HepG2 (cell line): ENCODE results near the gene DNAJB2. TPM values are rescaled to one million over a fixed set of nuclear protein-coding genes. Genes with fewer than 3 reads are reported as not detected.
A peak's percentile ranks its signal among the peaks of the same experiment; 100 is the strongest.

Source experiments
- ATF1 ChIP-seq: IDR thresholded peaks from 2 replicates; pipeline ENCODE4 v1.6.1; 2016; ENCODE audit warnings: mild to moderate bottlenecking, control low read depth
- CBX5 ChIP-seq: sonication (generic); formaldehyde crosslinking; IDR thresholded peaks from 2 replicates; pipeline ENCODE4 v1.4.0; 2020; ENCODE audit warnings: missing genetic modification reagents, borderline replicate concordance
- HMGA1 ChIP-seq: sonication (generic); formaldehyde crosslinking; conservative IDR thresholded peaks from 2 replicates; pipeline ENCODE4 v1.4.0; 2020; ENCODE audit warnings: missing genetic modification reagents
- MXD4 ChIP-seq: IDR thresholded peaks from 2 replicates; pipeline ENCODE4 v1.6.1; 2016; ENCODE audit warnings: mild to moderate bottlenecking, missing biosample characterization, missing genetic modification reagents
- TOPORS ChIP-seq: sonication (generic); formaldehyde crosslinking; IDR thresholded peaks from 2 replicates; pipeline ENCODE4 v1.8.0; 2023; ENCODE audit warnings: mild to moderate bottlenecking, missing genetic modification reagents
- ZNF720 ChIP-seq: sonication (generic); formaldehyde crosslinking; IDR thresholded peaks from 2 replicates; pipeline ENCODE4 v1.4.0; 2020; ENCODE audit warnings: missing genetic modification reagents
- ZNF816 ChIP-seq: sonication (generic); formaldehyde crosslinking; IDR thresholded peaks from 2 replicates; pipeline ENCODE4 v1.8.0; 2022; ENCODE audit warnings: missing genetic modification reagents, mild to moderate bottlenecking, borderline replicate concordance
- polyA plus RNA-seq, 8 experiments: library from polyadenylated mRNA; depleted of rRNA in 3 of 8; stranded (reverse) in 7 of 8; unstranded in 1 of 8; fragments of >200 nt; fragmentation: Illumina TruSeq in 4 of 8; extraction: Trizol in 4 of 8; gene quantifications; 2 replicates each; pipeline versions ENCODE4 v1.2.1 to v1.2.3, GENCODE V29; 2011 to 2016; ENCODE audit warnings: low read depth in 4 of 8, missing spikeins in 1 of 8, mixed read lengths in 1 of 8; ENCODE audit not compliant: insufficient read depth in 1 of 8
- total RNA-seq, 5 experiments: library from RNA; depleted of rRNA; stranded (reverse); fragments of >200 nt; fragmentation: Illumina TruSeq; extraction: Trizol; gene quantifications; 2 replicates each; pipeline ENCODE4 v1.2.3, GENCODE V29; 2016; ENCODE audit warnings: low read depth in 1 of 5
- TF ChIP-seq, protein P1 (sequence below): sonication (generic); formaldehyde crosslinking; IDR thresholded peaks from 2 replicates; pipeline ENCODE4 v1.5.0; 2020; ENCODE audit warnings: mild to moderate bottlenecking, missing genetic modification reagents
- TF ChIP-seq, protein P2 (sequence below): sonication (generic); formaldehyde crosslinking; IDR thresholded peaks from 2 replicates; pipeline ENCODE4 v1.8.1; 2023; ENCODE audit warnings: mild to moderate bottlenecking, inconsistent platforms, moderate library complexity, missing genetic modification reagents, borderline replicate concordance
- TF ChIP-seq, protein P3 (sequence below): sonication (generic); formaldehyde crosslinking; IDR thresholded peaks from 2 replicates; pipeline ENCODE4 v1.4.0; 2020; ENCODE audit warnings: missing genetic modification reagents
- TF ChIP-seq, protein P4 (sequence below): IDR thresholded peaks from 2 replicates; pipeline ENCODE4 v1.6.1; 2018; ENCODE audit warnings: missing genetic modification reagents
- TF ChIP-seq, protein P5 (sequence below): sonication (generic); formaldehyde crosslinking; IDR thresholded peaks from 2 replicates; pipeline ENCODE4 v1.4.0; 2020; ENCODE audit warnings: missing genetic modification reagents
- TF ChIP-seq, protein P6 (sequence below): sonication (generic); formaldehyde crosslinking; IDR thresholded peaks from 2 replicates; pipeline ENCODE4 v1.4.0; 2020; ENCODE audit warnings: missing genetic modification reagents, borderline replicate concordance
- TF ChIP-seq, protein P7 (sequence below): IDR thresholded peaks from 2 replicates; pipeline ENCODE4 v1.6.1; 2012; ENCODE audit warnings: inconsistent platforms

The DNAJB2 gene
- total and polyA plus RNA-seq, 2 of the 13 experiments (the other 11 are each of a cell fraction or from before 2014, with no cell fraction given) = 21.3 to 31.1 TPM

DNA sequence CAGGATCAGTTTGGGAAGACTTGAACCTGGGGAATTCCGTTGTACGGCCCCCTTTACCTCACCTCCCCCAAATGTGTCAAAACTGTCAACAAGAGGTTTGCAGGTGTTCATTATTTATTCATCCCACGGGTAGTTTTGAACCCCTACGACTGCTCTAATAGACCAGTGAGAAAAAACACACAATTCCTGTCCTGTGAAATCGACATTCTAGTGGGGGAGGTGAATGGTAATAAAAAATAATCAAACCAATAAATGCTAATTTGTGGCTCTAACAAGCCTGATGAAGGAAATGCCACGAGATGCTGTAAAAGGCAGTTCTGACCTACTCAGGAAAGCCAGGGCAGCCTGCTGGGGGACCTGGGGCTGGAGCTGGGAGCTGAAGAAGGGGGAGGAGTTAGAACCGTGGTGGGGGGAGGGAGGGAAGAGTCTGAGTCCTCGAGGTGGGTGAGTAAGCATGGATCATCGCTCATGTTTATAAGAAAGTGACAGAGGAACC, 463 bp upstream of the DNAJB2 start (continued):
- TF ChIP-seq, protein P1, sequence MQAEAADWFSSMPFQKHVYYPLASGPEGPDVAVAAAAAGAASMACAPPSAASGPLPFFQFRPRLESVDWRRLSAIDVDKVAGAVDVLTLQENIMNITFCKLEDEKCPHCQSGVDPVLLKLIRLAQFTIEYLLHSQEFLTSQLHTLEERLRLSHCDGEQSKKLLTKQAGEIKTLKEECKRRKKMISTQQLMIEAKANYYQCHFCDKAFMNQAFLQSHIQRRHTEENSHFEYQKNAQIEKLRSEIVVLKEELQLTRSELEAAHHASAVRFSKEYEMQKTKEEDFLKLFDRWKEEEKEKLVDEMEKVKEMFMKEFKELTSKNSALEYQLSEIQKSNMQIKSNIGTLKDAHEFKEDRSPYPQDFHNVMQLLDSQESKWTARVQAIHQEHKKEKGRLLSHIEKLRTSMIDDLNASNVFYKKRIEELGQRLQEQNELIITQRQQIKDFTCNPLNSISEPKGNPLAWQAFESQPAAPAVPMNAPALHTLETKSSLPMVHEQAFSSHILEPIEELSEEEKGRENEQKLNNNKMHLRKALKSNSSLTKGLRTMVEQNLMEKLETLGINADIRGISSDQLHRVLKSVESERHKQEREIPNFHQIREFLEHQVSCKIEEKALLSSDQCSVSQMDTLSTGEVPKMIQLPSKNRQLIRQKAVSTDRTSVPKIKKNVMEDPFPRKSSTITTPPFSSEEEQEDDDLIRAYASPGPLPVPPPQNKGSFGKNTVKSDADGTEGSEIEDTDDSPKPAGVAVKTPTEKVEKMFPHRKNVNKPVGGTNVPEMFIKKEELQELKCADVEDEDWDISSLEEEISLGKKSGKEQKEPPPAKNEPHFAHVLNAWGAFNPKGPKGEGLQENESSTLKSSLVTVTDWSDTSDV (CRISPR knock-in tag) = 0 out of 2 replicates have a peak, but pooled peaks have one; percentile 2
- TF ChIP-seq, protein P2, sequence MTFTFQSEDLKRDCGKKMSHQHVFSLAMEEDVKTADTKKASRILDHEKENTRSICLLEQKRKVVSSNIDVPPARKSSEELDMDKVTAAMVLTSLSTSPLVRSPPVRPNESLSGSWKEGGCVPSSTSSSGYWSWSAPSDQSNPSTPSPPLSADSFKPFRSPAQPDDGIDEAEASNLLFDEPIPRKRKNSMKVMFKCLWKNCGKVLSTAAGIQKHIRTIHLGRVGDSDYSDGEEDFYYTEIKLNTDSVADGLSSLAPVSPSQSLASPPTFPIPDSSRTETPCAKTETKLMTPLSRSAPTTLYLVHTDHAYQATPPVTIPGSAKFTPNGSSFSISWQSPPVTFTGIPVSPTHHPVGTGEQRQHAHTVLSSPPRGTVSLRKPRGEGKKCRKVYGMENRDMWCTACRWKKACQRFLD (CRISPR knock-in tag) = no peak
- TF ChIP-seq TOPORS = 0 out of 2 replicates have a peak, but pooled peaks have one; percentile 13
- no peak for TF ChIP-seq MXD4 (CRISPR knock-in tag)
- TF ChIP-seq, protein P3, sequence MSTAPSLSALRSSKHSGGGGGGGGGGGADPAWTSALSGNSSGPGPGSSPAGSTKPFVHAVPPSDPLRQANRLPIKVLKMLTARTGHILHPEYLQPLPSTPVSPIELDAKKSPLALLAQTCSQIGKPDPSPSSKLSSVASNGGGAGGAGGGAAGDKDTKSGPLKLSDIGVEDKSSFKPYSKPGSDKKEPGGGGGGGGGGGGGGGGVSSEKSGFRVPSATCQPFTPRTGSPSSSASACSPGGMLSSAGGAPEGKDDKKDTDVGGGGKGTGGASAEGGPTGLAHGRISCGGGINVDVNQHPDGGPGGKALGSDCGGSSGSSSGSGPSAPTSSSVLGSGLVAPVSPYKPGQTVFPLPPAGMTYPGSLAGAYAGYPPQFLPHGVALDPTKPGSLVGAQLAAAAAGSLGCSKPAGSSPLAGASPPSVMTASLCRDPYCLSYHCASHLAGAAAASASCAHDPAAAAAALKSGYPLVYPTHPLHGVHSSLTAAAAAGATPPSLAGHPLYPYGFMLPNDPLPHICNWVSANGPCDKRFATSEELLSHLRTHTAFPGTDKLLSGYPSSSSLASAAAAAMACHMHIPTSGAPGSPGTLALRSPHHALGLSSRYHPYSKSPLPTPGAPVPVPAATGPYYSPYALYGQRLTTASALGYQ (CRISPR knock-in tag) = no peak
- TF ChIP-seq, protein P4, sequence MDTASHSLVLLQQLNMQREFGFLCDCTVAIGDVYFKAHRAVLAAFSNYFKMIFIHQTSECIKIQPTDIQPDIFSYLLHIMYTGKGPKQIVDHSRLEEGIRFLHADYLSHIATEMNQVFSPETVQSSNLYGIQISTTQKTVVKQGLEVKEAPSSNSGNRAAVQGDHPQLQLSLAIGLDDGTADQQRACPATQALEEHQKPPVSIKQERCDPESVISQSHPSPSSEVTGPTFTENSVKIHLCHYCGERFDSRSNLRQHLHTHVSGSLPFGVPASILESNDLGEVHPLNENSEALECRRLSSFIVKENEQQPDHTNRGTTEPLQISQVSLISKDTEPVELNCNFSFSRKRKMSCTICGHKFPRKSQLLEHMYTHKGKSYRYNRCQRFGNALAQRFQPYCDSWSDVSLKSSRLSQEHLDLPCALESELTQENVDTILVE (CRISPR knock-in tag) = no peak; the same call in 1 of the 2 replicates
- 0 out of 2 replicates have a peak, but pooled peaks have one; percentile 17 for TF ChIP-seq ZNF816 (CRISPR knock-in tag)
- TF ChIP-seq CBX5 (CRISPR knock-in tag) = no peak
- TF ChIP-seq, protein P5, sequence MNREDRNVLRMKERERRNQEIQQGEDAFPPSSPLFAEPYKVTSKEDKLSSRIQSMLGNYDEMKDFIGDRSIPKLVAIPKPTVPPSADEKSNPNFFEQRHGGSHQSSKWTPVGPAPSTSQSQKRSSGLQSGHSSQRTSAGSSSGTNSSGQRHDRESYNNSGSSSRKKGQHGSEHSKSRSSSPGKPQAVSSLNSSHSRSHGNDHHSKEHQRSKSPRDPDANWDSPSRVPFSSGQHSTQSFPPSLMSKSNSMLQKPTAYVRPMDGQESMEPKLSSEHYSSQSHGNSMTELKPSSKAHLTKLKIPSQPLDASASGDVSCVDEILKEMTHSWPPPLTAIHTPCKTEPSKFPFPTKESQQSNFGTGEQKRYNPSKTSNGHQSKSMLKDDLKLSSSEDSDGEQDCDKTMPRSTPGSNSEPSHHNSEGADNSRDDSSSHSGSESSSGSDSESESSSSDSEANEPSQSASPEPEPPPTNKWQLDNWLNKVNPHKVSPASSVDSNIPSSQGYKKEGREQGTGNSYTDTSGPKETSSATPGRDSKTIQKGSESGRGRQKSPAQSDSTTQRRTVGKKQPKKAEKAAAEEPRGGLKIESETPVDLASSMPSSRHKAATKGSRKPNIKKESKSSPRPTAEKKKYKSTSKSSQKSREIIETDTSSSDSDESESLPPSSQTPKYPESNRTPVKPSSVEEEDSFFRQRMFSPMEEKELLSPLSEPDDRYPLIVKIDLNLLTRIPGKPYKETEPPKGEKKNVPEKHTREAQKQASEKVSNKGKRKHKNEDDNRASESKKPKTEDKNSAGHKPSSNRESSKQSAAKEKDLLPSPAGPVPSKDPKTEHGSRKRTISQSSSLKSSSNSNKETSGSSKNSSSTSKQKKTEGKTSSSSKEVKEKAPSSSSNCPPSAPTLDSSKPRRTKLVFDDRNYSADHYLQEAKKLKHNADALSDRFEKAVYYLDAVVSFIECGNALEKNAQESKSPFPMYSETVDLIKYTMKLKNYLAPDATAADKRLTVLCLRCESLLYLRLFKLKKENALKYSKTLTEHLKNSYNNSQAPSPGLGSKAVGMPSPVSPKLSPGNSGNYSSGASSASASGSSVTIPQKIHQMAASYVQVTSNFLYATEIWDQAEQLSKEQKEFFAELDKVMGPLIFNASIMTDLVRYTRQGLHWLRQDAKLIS = no peak
- TF ChIP-seq HMGA1 (CRISPR knock-in tag) = no peak
- TF ChIP-seq, protein P6, sequence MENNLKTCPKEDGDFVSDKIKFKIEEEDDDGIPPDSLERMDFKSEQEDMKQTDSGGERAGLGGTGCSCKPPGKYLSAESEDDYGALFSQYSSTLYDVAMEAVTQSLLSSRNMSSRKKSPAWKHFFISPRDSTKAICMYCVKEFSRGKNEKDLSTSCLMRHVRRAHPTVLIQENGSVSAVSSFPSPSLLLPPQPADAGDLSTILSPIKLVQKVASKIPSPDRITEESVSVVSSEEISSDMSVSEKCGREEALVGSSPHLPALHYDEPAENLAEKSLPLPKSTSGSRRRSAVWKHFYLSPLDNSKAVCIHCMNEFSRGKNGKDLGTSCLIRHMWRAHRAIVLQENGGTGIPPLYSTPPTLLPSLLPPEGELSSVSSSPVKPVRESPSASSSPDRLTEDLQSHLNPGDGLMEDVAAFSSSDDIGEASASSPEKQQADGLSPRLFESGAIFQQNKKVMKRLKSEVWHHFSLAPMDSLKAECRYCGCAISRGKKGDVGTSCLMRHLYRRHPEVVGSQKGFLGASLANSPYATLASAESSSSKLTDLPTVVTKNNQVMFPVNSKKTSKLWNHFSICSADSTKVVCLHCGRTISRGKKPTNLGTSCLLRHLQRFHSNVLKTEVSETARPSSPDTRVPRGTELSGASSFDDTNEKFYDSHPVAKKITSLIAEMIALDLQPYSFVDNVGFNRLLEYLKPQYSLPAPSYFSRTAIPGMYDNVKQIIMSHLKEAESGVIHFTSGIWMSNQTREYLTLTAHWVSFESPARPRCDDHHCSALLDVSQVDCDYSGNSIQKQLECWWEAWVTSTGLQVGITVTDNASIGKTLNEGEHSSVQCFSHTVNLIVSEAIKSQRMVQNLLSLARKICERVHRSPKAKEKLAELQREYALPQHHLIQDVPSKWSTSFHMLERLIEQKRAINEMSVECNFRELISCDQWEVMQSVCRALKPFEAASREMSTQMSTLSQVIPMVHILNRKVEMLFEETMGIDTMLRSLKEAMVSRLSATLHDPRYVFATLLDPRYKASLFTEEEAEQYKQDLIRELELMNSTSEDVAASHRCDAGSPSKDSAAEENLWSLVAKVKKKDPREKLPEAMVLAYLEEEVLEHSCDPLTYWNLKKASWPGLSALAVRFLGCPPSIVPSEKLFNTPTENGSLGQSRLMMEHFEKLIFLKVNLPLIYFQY = no peak
- TF ChIP-seq ATF1 (CRISPR knock-in tag) = no peak
- TF ChIP-seq ZNF720 = no peak
- TF ChIP-seq, protein P7, sequence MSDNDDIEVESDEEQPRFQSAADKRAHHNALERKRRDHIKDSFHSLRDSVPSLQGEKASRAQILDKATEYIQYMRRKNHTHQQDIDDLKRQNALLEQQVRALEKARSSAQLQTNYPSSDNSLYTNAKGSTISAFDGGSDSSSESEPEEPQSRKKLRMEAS = no peak
